GM19395 (cell line): ENCODE data around the gene ZNF311.
"Not testable (repeated sequence)": the region's sequence is repeated elsewhere in the genome, so short reads cannot be mapped to it uniquely, and the experiment has no call there.

Experiments used
- ATAC-seq: cut with Tn5 transposase; IDR thresholded peaks from one replicate; pipeline ENCODE4 v1.9.1; 2021; ENCODE audit warnings: mild to moderate bottlenecking, moderate library complexity; ENCODE audit not compliant: unreplicated experiment

Gene ZNF311

DNA sequence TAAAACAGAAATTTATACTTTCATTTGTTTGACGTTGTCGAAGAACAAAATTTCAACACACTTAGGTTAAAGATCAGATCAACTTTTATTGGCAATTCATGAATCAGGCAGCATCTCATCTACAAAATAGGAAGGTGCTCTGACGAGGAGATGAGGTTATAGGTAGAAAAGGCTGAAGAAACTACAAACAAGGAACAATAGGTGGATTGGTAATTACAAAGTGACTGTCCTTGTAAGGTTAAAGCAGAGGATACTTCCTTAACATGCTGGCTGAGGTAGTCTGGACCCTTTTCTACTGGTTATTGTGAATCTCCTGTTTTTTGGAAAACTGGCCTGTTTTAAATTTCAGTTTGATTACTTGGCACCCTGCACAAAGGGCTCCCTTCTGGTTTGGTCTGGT, 48.8 kb downstream of the ZNF311 start:
- no peak for ATAC-seq

DNA sequence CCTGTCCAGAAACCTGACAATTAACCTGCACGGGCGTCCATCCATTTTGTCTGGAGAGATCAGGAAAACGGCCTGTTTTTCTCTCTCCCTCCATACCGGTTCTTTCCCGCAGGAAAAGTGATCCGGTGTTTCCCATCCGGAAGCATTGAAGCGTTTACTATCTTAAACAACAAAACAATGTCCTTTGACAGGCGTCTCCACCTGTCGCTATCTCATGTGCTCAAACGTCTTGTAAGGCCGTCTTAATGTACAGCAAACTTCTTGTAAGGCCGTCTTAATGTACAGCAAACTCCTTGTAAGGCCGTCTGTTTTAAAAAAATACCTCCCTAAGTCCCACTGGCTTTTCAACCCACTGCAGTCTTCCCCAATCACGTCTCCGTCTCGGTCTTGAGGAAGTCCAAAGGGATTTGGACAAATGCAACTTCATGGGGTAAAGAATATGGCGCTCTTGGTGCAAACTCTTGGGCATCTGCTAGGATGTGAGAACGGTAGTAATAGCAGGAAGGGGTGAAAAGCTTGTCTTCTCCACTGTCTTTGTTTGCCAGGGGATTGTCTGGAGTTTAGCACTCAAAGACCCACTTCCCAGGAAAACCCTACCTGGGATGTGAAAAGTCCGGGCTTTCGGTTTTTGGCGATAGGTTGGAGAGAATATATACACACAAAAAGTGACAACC, 51.4 kb downstream of the ZNF311 start:
- ATAC-seq: no peak

DNA sequence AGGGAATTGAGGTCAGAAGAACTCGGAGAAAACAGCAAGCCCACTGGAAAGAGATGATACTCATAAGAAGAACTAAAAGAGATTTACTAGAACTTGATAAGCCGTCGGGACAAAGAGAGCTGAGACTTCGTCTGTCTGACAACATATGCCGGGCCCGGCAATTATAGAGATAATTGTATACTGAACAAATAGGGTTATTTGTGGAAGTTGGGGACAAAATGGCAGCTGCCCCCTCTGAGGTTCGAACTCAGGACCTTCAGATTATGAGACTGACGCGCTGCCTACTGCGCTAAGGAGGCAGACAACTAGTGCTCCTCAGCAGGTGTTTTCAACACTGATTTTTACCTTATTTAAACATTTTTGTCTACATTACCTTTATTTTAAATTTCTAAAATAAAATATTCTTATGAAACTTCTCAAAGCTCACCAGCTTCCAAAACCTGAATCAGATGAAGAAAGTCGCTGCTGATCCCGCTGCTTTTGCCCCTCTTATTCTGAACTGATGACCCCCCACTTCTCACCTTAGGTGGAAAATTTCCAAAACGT, 52.0 kb downstream of the ZNF311 start:
- ATAC-seq: peak; percentile 76

DNA sequence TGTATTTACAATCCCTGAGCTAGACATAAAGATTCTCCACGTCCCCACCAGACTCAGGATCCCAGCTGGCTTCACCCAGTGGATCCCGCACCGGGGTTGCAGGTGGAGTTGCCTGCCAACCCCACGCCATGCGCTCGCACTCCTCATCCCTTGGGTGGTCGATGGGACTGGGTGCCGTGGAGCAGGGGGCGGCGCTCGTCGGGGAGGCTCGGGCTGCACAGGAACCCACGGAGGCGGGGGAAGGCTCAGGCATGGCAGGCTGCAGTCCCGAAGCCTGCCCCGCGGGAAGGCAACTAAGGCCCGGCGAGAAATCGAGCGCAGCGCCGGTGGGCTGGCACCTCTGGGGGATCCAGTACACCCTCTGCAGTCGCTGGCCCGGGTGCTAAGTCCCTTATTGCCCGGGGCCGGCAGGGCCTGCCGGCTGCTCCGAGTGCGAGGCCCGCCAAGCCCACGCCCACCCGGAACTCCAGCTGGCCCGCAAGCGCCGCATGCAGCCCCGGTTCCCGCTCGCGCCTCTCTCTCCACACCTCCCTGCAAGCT, 55.4 kb downstream of the ZNF311 start:
- ATAC-seq: not testable (repeated sequence)

DNA sequence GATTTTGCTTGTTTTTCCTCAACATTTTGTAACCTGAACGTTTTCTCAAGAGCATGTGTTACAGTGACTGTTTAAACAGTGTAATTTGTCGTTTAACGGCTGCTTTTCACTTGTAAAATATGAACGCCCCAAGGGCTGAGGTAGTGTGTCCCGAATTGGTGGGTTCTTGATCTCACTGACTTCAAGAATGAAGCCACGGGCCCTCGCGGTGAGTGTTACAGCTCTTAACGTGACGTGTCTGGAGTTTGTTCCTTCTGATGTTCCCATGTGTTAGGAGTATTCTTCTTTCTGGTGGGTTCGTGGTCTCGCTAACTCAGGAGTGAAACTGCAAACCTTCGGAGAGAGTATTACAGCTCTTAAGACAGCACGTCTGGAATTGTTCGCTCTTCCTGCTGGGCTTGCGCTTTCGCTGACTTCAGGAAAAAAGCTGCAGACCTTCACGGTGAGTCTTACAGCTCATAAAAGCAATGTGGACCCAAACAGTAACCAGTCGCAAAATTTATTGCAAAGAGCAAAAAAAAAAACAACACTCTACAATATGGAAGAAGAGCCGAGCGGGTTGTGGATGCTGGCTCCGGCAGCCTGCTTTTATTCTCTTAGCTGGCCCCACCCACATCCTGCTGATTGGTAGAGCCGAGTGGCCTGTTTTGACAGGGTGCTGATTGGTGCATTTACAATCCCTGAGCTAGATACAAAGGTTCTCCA, 56.2 kb downstream of the ZNF311 start:
- ATAC-seq: no peak

DNA sequence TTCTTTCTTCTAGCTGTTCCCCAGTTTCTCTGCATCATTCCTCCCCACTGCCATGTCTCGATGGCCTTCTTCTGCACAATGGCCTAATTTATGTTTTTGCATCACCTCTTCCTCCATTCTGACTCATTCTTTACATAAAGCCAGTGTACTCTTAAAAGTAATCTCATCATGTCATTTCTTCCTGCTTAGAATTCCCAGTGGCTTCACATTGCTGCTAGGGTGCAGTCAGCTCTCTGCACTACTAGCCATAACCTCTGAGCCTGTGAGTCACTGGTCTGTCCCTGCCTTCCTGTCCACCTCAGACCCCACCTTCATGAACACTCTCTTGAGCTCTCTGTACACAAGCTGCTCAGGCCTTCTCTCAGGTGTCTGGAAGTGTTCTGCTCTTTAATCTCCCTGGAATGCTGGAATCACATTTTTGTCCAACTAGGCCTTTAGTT, 57.3 kb downstream of the ZNF311 start:
- no peak for ATAC-seq

DNA sequence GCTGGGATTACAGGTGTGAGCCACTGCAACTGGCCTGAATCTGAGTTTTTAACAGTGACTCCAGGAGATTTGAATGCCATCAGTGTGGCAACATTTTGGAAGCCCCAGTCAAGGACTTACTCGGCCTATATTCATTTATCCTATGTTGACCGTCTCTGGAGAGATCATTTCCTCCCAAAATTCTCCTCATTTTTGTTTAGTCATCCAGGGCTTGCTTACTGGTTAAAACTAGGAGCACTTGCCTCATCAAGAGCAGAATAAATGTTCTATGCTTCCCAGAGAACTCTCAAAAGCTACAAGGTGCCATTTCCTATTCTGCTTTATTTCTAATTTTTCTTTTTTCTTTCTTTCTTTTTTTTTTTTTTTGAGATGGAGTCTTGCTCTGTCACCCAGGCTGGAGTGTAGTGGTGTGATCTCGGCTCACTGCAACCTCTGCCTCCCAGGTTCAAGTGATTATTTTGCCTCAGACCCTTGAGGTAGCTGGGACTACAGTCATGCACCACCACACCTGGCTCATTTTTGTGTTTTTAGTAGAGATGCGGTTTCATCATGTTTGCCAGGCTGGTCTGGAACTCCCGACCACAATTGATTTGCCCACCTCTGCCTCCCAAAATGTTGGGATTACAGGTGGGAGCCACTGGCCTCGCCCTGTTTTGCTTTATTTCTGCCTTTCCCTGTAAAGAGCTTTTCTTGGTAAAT, 57.9 kb downstream of the ZNF311 start:
- no peak for ATAC-seq

DNA sequence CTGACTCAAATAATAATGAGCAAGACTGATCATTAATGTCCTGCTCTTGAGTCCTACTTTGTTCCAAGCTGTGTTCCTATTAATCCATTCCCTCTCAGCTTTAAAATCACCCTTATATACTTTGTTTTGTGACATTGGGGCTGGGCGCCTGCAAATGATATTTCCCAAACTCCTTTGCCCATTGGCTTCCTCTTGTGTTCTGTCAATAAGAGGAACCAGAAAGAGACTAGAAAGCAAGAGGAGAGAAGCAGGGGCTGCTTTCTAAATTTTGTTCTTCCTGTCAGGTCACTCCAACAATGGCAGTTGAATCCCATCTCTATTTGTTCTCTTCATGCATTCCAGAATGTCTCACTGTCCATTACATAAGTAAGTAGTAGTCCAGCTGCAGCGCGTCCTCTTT, 59.8 kb downstream of the ZNF311 start:
- no peak for ATAC-seq
